GM12878 (cell line): Measurements from ENCODE around the gene RAB6B. TPM values are rescaled to one million over a fixed set of nuclear protein-coding genes. Genes with fewer than 3 reads are reported as not detected.

Experiments used
- ATAC-seq: fragments of 200-7000 bp; cut with Tn5 transposase; 3 replicates; pipeline ENCODE4 v1.9.1; 2020; ENCODE audit warnings: mild to moderate bottlenecking, moderate library complexity
- BruUV-seq: library from RNA; stranded (reverse); fragments of 400-500 nt; replicated peaks from 2 replicates; lab custom pipeline; 2021; lab: Mats Ljungman, UMichigan
- CTCF ChIA-PET: fragments of 300-600 bp; sonication (Branson Sonifier 250); formaldehyde crosslinking; extraction: SDS; loops from one replicate; lab custom pipeline; 2021; ENCODE audit warnings: inconsistent platforms; lab: Yijun Ruan, JAX
- POLR2A ChIA-PET: fragments of 350-600 bp; formaldehyde crosslinking; extraction: SDS; loops from one replicate; lab custom pipeline; 2021; ENCODE audit warnings: inconsistent platforms; lab: Charles Lee
- RAD21 ChIA-PET: fragments of 300-600 bp; sonication (Branson Sonifier 250); formaldehyde crosslinking; loops from one replicate; lab custom pipeline; 2023; ENCODE audit warnings: antibody characterized with exemption; ENCODE audit not compliant: unreplicated experiment; lab: Charles Lee
- SMC1A ChIA-PET: fragments of 300-600 bp; sonication (Branson Sonifier 250); formaldehyde crosslinking; loops from one replicate; lab custom pipeline; 2023; ENCODE audit not compliant: unreplicated experiment, uncharacterized antibody; lab: Charles Lee
- DNase-seq: peaks from one replicate; pipeline ENCODE4 v3.0.0-alpha.2; 2011; ENCODE audit warnings: low read depth, low spot score
- FAIRE-seq: peaks from 3 replicates; lab custom pipeline; 2011; peaks lifted over from hg19 to GRCh38; lab: Jason Lieb, UNC
- H2AFZ ChIP-seq: 2 replicates; pipeline ENCODE4 v1.6.0; 2011; ENCODE audit warnings: low read depth, low read length, control low read depth; ENCODE audit not compliant: control insufficient read depth
- H3K27ac ChIP-seq: 2 replicates; pipeline ENCODE4 v1.5.1; 2011; ENCODE audit warnings: control low read depth; ENCODE audit not compliant: control insufficient read depth, insufficient read depth
- H3K27me3 ChIP-seq, 2 experiments: replicated peaks in 1 of 2; 2 replicates each; pipeline versions ENCODE4 v1.6.0 to v1.6.1; 2011; ENCODE audit warnings: low read length in 1 of 2; ENCODE audit not compliant: control insufficient read depth in 2 of 2, insufficient read depth in 2 of 2
- H3K36me3 ChIP-seq, 2 experiments: 2 replicates each; pipeline ENCODE4 v1.5.1; 2011; ENCODE audit warnings: low read length in 1 of 2; ENCODE audit not compliant: control insufficient read depth in 2 of 2, insufficient read depth in 2 of 2
- H3K4me1 ChIP-seq: 2 replicates; pipeline ENCODE4 v1.6.1; 2011; ENCODE audit warnings: mild to moderate bottlenecking, low read length, moderate library complexity, mixed read lengths; ENCODE audit not compliant: control insufficient read depth, insufficient read depth
- H3K4me2 ChIP-seq: 2 replicates; pipeline ENCODE4 v1.6.0; 2011; ENCODE audit warnings: control low read depth; ENCODE audit not compliant: control insufficient read depth, insufficient read depth
- H3K4me3 ChIP-seq: fragments of 200-600 bp; sonication (generic); 2 replicates; pipeline ENCODE4 v1.5.1; 2016
- H3K79me2 ChIP-seq: 2 replicates; pipeline ENCODE4 v1.6.0; 2011; ENCODE audit warnings: low read length; ENCODE audit not compliant: control insufficient read depth, insufficient read depth
- H3K9ac ChIP-seq: 2 replicates; pipeline ENCODE4 v1.8.0; 2011; ENCODE audit warnings: low read length, control low read depth, mixed read lengths; ENCODE audit not compliant: control insufficient read depth, insufficient read depth
- H3K9me3 ChIP-seq: replicated peaks from 3 replicates; pipeline ENCODE4 v1.5.1; 2011; ENCODE audit warnings: mild to moderate bottlenecking, low read length; ENCODE audit not compliant: control insufficient read depth, insufficient read depth
- H4K20me1 ChIP-seq: 2 replicates; pipeline ENCODE4 v1.6.0; 2011; ENCODE audit not compliant: control insufficient read depth, insufficient read depth
- CREM ChIP-seq: IDR thresholded peaks from 2 replicates; pipeline ENCODE4 v1.6.1; 2014; ENCODE audit warnings: antibody characterized with exemption, low read depth
- EZH2 ChIP-seq: IDR thresholded peaks from 2 replicates; pipeline ENCODE4 v1.6.1; 2012; ENCODE audit warnings: low read depth, mild to moderate bottlenecking, control low read depth, inconsistent platforms, low read length, borderline replicate concordance; ENCODE audit not compliant: control insufficient read depth
- LARP7 ChIP-seq: fragments of 450-650 bp; IDR thresholded peaks from 2 replicates; pipeline ENCODE4 v1.6.1; 2017; ENCODE audit warnings: mild to moderate bottlenecking
- MTA2 ChIP-seq: fragments of 450-650 bp; IDR thresholded peaks from 2 replicates; pipeline ENCODE4 v1.6.1; 2016; ENCODE audit warnings: low read depth, mild to moderate bottlenecking, moderate library complexity
- NFYB ChIP-seq: IDR thresholded peaks from 2 replicates; pipeline ENCODE4 v1.6.1; 2011; ENCODE audit warnings: low read depth, mild to moderate bottlenecking, low read length, improper control_type of control experiment, moderate library complexity; ENCODE audit not compliant: insufficient read depth
- NR2F1 ChIP-seq: fragments of 450-650 bp; conservative IDR thresholded peaks from 2 replicates; pipeline ENCODE4 v1.6.1; 2017; ENCODE audit warnings: mild to moderate bottlenecking
- PBX3 ChIP-seq: IDR thresholded peaks from 2 replicates; pipeline ENCODE4 v1.6.1; 2011; ENCODE audit warnings: mild to moderate bottlenecking, low read depth, low read length, moderate library complexity; ENCODE audit not compliant: insufficient replicate concordance
- WGBS: methylation state at CpG from one replicate; pipeline ENCODE4 v1.1.6; 2016; ENCODE audit warnings: low lambda C conversion rate; ENCODE audit not compliant: insufficient replicate concordance, insufficient coverage; ENCODE audit errors: missing lambda C conversion rate; 5-methylcytosine and 5-hydroxymethylcytosine counted together
- in situ Hi-C: fragments of 300-500 bp; cut with MboI; formaldehyde crosslinking; loops from 9 replicates; pipeline ENCODE4 v1.14.3; 2018; ENCODE audit warnings: mixed read lengths
- intact Hi-C: fragments of 100-400 bp; cut with micrococcal nuclease; formaldehyde crosslinking; loops from one replicate; pipeline ENCODE4 v1.14.2; 2022; ENCODE audit not compliant: unreplicated experiment
- polyA plus RNA-seq, 11 experiments: library from polyadenylated mRNA; depleted of rRNA in 4 of 11; unstranded in 6 of 11; stranded (reverse) in 5 of 11; fragments of >200 nt; fragmentation: Nextera tagmentation in 4 of 11; fragmentation: Illumina TruSeq in 1 of 11; extraction: Ambion mirVana in 4 of 11; extraction: Trizol in 1 of 11; gene quantifications; 1 replicate in 1 of 11; 2 replicates in 10 of 11; pipeline versions ENCODE4 v1.2.1 to v1.2.3, GENCODE V29; 2011 to 2016; ENCODE audit warnings: inconsistent platforms in 2 of 11, missing spikeins in 2 of 11, low read depth in 1 of 11
- total RNA-seq, 4 experiments: library from RNA; depleted of rRNA in 3 of 4; stranded (reverse); fragments of >200 nt in 3 of 4; fragmentation: Illumina TruSeq in 1 of 4; extraction: Trizol in 1 of 4; gene quantifications; 2 replicates each; pipeline versions ENCODE4 v1.2.1 to v1.2.3, GENCODE V29; 2013 to 2021
- TF ChIP-seq, protein P1 (sequence below): IDR thresholded peaks from 2 replicates; pipeline ENCODE4 v1.6.1; 2011; ENCODE audit warnings: borderline replicate concordance, low read depth, mild to moderate bottlenecking, moderate library complexity, low read length; ENCODE audit not compliant: insufficient read depth, poor library complexity, severe bottlenecking
- TF ChIP-seq, protein P2 (sequence below): fragments of 450-650 bp; IDR thresholded peaks from 2 replicates; pipeline ENCODE4 v1.6.1; 2017; ENCODE audit warnings: mild to moderate bottlenecking, low read depth, inconsistent platforms; ENCODE audit not compliant: poor library complexity, severe bottlenecking
- TF ChIP-seq, protein P3 (sequence below): fragments of 450-650 bp; IDR thresholded peaks from 2 replicates; pipeline ENCODE4 v1.6.1; 2018; ENCODE audit warnings: borderline replicate concordance, mild to moderate bottlenecking; ENCODE audit not compliant: partially characterized antibody

The RAB6B gene
- total and polyA plus RNA-seq, 10 of the 15 experiments (the other 5 are each of a cell fraction or from before 2014, with no cell fraction given): 0.01 to 0.16 (median 0.04) TPM; not detected in 5

DNA sequence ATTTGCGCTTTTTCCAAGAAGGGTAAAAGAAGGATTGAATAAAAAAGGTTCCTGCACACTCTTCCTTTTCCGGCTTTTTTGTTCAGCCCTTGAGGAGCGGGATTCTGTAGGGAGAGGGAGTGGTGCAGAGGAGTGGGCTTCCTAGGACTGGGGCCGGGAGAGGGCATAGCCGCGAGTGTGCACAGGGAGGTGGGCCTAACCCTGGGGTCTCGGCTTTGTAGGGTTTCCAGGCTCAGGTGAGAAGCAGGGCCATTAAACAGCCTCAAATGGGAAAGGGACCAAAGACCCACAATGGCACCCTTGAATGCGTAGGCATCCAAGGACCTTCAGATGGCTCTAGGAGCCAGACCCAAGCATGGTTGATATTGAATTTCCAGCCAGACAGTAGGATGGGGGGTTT is 35.4 kb upstream of the RAB6B start:
- ChIA-PET POLR2A (no interaction called here), RAD21 (interaction anchor here (1.4 to 1.6 kb wide), 2 partner anchors 281 to 294 kb away, joined by 4 read pairs; no protein-coding TSS in a partner anchor), CTCF (interaction anchor here (1.2 to 6.0 kb wide), 4 partner anchors 129 to 1200 kb away, joined by 3 to 37 read pairs (median 3); no protein-coding TSS in a partner anchor), SMC1A (interaction anchor here (1.1 to 2.1 kb wide), 3 partner anchors 281 to 294 kb away, joined by 3 to 9 read pairs (median 3); no protein-coding TSS in a partner anchor)
- H3K79me2 ChIP-seq: no peaks in the 10 kb centered on the region
- H3K36me3 ChIP-seq: no peaks in the 10 kb centered on the region
- peaks cover 2% of the 10 kb centered on the region for H3K4me1 ChIP-seq
- WGBS: 73% methylated on average over 8 of the region's 8 CpGs
- ATAC-seq: no peak
- no peak overlapping the region for H3K4me3 ChIP-seq
- H3K27ac ChIP-seq: no peak overlapping the region
- BruUV-seq: no TSS peak
- TF ChIP-seq MTA2 (no peak), NR2F1 (no peak), CREM (no peak), NFYB (no peak), LARP7 (no peak), EZH2 (no peak), PBX3 (no peak)
- TF ChIP-seq, protein P1, sequence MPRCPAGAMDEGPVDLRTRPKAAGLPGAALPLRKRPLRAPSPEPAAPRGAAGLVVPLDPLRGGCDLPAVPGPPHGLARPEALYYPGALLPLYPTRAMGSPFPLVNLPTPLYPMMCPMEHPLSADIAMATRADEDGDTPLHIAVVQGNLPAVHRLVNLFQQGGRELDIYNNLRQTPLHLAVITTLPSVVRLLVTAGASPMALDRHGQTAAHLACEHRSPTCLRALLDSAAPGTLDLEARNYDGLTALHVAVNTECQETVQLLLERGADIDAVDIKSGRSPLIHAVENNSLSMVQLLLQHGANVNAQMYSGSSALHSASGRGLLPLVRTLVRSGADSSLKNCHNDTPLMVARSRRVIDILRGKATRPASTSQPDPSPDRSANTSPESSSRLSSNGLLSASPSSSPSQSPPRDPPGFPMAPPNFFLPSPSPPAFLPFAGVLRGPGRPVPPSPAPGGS: no peak
- TF ChIP-seq, protein P2, sequence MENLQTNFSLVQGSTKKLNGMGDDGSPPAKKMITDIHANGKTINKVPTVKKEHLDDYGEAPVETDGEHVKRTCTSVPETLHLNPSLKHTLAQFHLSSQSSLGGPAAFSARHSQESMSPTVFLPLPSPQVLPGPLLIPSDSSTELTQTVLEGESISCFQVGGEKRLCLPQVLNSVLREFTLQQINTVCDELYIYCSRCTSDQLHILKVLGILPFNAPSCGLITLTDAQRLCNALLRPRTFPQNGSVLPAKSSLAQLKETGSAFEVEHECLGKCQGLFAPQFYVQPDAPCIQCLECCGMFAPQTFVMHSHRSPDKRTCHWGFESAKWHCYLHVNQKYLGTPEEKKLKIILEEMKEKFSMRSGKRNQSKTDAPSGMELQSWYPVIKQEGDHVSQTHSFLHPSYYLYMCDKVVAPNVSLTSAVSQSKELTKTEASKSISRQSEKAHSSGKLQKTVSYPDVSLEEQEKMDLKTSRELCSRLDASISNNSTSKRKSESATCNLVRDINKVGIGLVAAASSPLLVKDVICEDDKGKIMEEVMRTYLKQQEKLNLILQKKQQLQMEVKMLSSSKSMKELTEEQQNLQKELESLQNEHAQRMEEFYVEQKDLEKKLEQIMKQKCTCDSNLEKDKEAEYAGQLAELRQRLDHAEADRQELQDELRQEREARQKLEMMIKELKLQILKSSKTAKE: no peak
- TF ChIP-seq, protein P3, sequence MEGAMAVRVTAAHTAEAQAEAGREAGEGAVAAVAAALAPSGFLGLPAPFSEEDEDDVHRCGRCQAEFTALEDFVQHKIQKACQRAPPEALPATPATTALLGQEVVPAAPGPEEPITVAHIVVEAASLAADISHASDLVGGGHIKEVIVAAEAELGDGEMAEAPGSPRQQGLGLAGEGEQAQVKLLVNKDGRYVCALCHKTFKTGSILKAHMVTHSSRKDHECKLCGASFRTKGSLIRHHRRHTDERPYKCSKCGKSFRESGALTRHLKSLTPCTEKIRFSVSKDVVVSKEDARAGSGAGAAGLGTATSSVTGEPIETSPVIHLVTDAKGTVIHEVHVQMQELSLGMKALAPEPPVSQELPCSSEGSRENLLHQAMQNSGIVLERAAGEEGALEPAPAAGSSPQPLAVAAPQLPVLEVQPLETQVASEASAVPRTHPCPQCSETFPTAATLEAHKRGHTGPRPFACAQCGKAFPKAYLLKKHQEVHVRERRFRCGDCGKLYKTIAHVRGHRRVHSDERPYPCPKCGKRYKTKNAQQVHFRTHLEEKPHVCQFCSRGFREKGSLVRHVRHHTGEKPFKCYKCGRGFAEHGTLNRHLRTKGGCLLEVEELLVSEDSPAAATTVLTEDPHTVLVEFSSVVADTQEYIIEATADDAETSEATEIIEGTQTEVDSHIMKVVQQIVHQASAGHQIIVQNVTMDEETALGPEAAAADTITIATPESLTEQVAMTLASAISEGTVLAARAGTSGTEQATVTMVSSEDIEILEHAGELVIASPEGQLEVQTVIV: no peak
- intact Hi-C loops (loop anchor here (5.0 kb wide), 1 partner anchor 261 kb away; no protein-coding TSS in a partner anchor), in situ Hi-C loops (loop anchor here (10.0 kb wide), 2 partner anchors 284 to 1196 kb away; no protein-coding TSS in a partner anchor)
- H3K9me3 ChIP-seq: no peaks in the 10 kb centered on the region
- no peaks in the 10 kb centered on the region; the same call in 1 of the 2 replicates for H4K20me1 ChIP-seq
- H3K9ac ChIP-seq: no peak overlapping the region
- H3K27me3 ChIP-seq: peaks cover 0 to 2% of the 10 kb centered on the region in 2 experiments; a peak in 2 of 4 replicates
- no peak for DNase-seq
- H3K4me2 ChIP-seq: no peak overlapping the region
- H2AFZ ChIP-seq: no peak overlapping the region
- FAIRE-seq: no peak
